GM18517 (cell line): Measurements from ENCODE around the gene P4HB.

Experiments used
- ATAC-seq: cut with Tn5 transposase; IDR thresholded peaks from one replicate; pipeline ENCODE4 v1.9.1; 2021; ENCODE audit warnings: mild to moderate bottlenecking, moderate library complexity; ENCODE audit not compliant: unreplicated experiment

The P4HB gene

GRCh38 chr17:81833160-81833920 is 27.0 kb downstream of the P4HB start, which contains the start of gene MCRIP1:
Gene MCRIP1, minus strand, starts transcription at chr17:81833291. Its CDS starts 8,785 bp downstream, at chr17:81824506.
- peak; percentile 49 for ATAC-seq

GRCh38 chr17:81832608-81833159 is 27.7 kb downstream of the P4HB start:
- peak; percentile 50 for ATAC-seq

- peak; percentile 12 for ATAC-seq
Observed at GRCh38 chr17:81831957-81832607, 28.3 kb downstream of the P4HB start.

- no peak for ATAC-seq
Observed at GRCh38 chr17:81831563-81831956, 28.8 kb downstream of the P4HB start.

GRCh38 chr17:81829858-81830257 is 30.5 kb downstream of the P4HB start:
- no peak for ATAC-seq

GRCh38 chr17:81828656-81829055 is 31.7 kb downstream of the P4HB start:
- ATAC-seq, result no peak

- no peak for ATAC-seq
Observed at GRCh38 chr17:81825841-81826466, 34.4 kb downstream of the P4HB start.

GRCh38 chr17:81824595-81824994 is 35.7 kb downstream of the P4HB start:
- ATAC-seq, result no peak

GRCh38 chr17:81823820-81824550 is 36.4 kb downstream of the P4HB start:
- ATAC-seq, result no peak

- ATAC-seq, result no peak
Observed at GRCh38 chr17:81822996-81823819, 37.1 kb downstream of the P4HB start.

- no peak for ATAC-seq
Observed at GRCh38 chr17:81822312-81822637, 38.1 kb downstream of the P4HB start.

- ATAC-seq, result no peak
Observed at GRCh38 chr17:81821603-81822311, 38.6 kb downstream of the P4HB start.

- no peak for ATAC-seq
Observed at GRCh38 chr17:81821147-81821546, 39.2 kb downstream of the P4HB start.

- ATAC-seq, result no peak
Observed at GRCh38 chr17:81819708-81820107, 40.6 kb downstream of the P4HB start.

GRCh38 chr17:81817758-81818147 is 42.6 kb downstream of the P4HB start:
- no peak for ATAC-seq

GRCh38 chr17:81815646-81815986 is 44.7 kb downstream of the P4HB start:
- ATAC-seq, result no peak

GRCh38 chr17:81814748-81815645 is 45.3 kb downstream of the P4HB start:
- ATAC-seq, result no peak

GRCh38 chr17:81813861-81814683 is 46.3 kb downstream of the P4HB start:
- ATAC-seq, result no peak
